GM23338 (cell line): ENCODE results near the gene SGCD. TPM values are rescaled to one million over a fixed set of nuclear protein-coding genes. Genes with fewer than 3 reads are reported as not detected.

Source experiments
- ATAC-seq: fragments of 200-7000 bp; cut with Tn5 transposase; 3 replicates; pipeline ENCODE4 v1.9.1; 2020
- DNase-seq: peaks from one replicate; pipeline ENCODE4 v3.0.0-alpha.2; 2015; ENCODE audit warnings: low spot score
- H2AFZ ChIP-seq: fragments of 200-600 bp; sonication (generic); 2 replicates; pipeline ENCODE4 v1.8.0; 2016; ENCODE audit warnings: antibody characterized with exemption, mild to moderate bottlenecking, moderate library complexity
- H3F3A ChIP-seq: fragments of 200-600 bp; sonication (generic); replicated peaks from 2 replicates; pipeline ENCODE4 v1.8.0; 2017; ENCODE audit warnings: antibody characterized with exemption, mixed run types, low read depth
- H3K27ac ChIP-seq: fragments of 200-600 bp; sonication (generic); 2 replicates; pipeline ENCODE4 v1.6.1; 2016; ENCODE audit warnings: low read depth
- H3K27me3 ChIP-seq: fragments of 200-600 bp; sonication (generic); 2 replicates; pipeline ENCODE4 v1.8.0; 2016; ENCODE audit warnings: mild to moderate bottlenecking, mixed run types, moderate library complexity; ENCODE audit not compliant: insufficient read depth
- H3K36me3 ChIP-seq: fragments of 200-600 bp; sonication (generic); 2 replicates; pipeline ENCODE4 v1.8.0; 2016; ENCODE audit warnings: mild to moderate bottlenecking; ENCODE audit not compliant: insufficient read depth
- H3K4me1 ChIP-seq: fragments of 200-600 bp; sonication (generic); 2 replicates; pipeline ENCODE4 v1.8.0; 2016; ENCODE audit warnings: mild to moderate bottlenecking, moderate library complexity; ENCODE audit not compliant: insufficient read depth
- H3K4me2 ChIP-seq: fragments of 200-600 bp; sonication (generic); 2 replicates; pipeline ENCODE4 v1.7.1; 2017; ENCODE audit warnings: mixed run types
- H3K4me3 ChIP-seq: fragments of 200-600 bp; sonication (generic); 2 replicates; pipeline ENCODE4 v1.6.1; 2016; ENCODE audit warnings: mixed run types
- H3K79me2 ChIP-seq: fragments of 200-600 bp; sonication (generic); replicated peaks from 2 replicates; pipeline ENCODE4 v1.8.0; 2017; ENCODE audit warnings: mild to moderate bottlenecking; ENCODE audit not compliant: insufficient read depth
- H3K9me2 ChIP-seq: fragments of 200-600 bp; sonication (generic); 2 replicates; pipeline ENCODE4 v1.8.0; 2017; ENCODE audit not compliant: insufficient read depth
- H4K20me1 ChIP-seq: fragments of 200-600 bp; sonication (generic); replicated peaks from 2 replicates; pipeline ENCODE4 v1.8.0; 2017; ENCODE audit warnings: mild to moderate bottlenecking; ENCODE audit not compliant: insufficient read depth
- H3K27ac Mint-ChIP-seq: 2 replicates; pipeline ENCODE4 v1.8.0; 2020; ENCODE audit warnings: inconsistent platforms, mild to moderate bottlenecking, moderate library complexity, mixed read lengths
- H3K27me3 Mint-ChIP-seq: 3 replicates; pipeline ENCODE4 v1.8.0; 2022; ENCODE audit warnings: low read depth, mild to moderate bottlenecking, moderate library complexity, mixed read lengths, inconsistent platforms; ENCODE audit not compliant: insufficient read depth, poor library complexity
- H3K36me3 Mint-ChIP-seq: 3 replicates; pipeline ENCODE4 v1.8.0; 2021; ENCODE audit warnings: low read depth, mild to moderate bottlenecking, inconsistent platforms, moderate library complexity, mixed read lengths
- H3K4me1 Mint-ChIP-seq: 3 replicates; pipeline ENCODE4 v1.8.0; 2020; ENCODE audit warnings: mild to moderate bottlenecking, inconsistent platforms, mixed read lengths
- H3K4me3 Mint-ChIP-seq: 3 replicates; pipeline ENCODE4 v1.8.0; 2021; ENCODE audit warnings: moderate library complexity, mild to moderate bottlenecking, inconsistent platforms, mixed read lengths
- H3K9me3 Mint-ChIP-seq: 3 replicates; pipeline ENCODE4 v1.8.0; 2020; ENCODE audit warnings: moderate library complexity, mild to moderate bottlenecking, inconsistent platforms, mixed read lengths
- CREB1 ChIP-seq: fragments of 250-450 bp; sonication (Bioruptor Pico); IDR thresholded peaks from 2 replicates; pipeline ENCODE4 v1.5.0; 2020; ENCODE audit warnings: low read depth, mild to moderate bottlenecking, moderate library complexity
- CTCF ChIP-seq, 2 experiments: fragments of 200-600 bp in 1 of 2; sonication (generic) in 1 of 2; conservative IDR thresholded peaks; 2 replicates each; pipeline versions ENCODE4 v1.5.1 to v1.6.1; 2016 to 2017; ENCODE audit warnings: antibody characterized with exemption in 2 of 2, low read depth in 2 of 2, mild to moderate bottlenecking in 2 of 2, moderate library complexity in 1 of 2
- ETS1 ChIP-seq: IDR thresholded peaks from 2 replicates; pipeline ENCODE4 v1.6.1; 2016; ENCODE audit warnings: antibody characterized with exemption
- EZH2 ChIP-seq: fragments of 200-600 bp; sonication (generic); IDR thresholded peaks from one replicate; pipeline ENCODE4 v1.8.0; 2017; ENCODE audit warnings: antibody characterized with exemption, mild to moderate bottlenecking, low read depth; ENCODE audit not compliant: unreplicated experiment
- EZH2phosphoT487 ChIP-seq: fragments of 200-600 bp; sonication (generic); IDR thresholded peaks from one replicate; pipeline ENCODE4 v1.8.1; 2018; ENCODE audit warnings: antibody characterized with exemption; ENCODE audit not compliant: unreplicated experiment
- JUNB ChIP-seq: IDR thresholded peaks from one replicate; pipeline ENCODE4 v1.6.1; 2016; ENCODE audit warnings: antibody characterized with exemption; ENCODE audit not compliant: unreplicated experiment
- NANOG ChIP-seq: IDR thresholded peaks from 2 replicates; pipeline ENCODE4 v1.6.1; 2016; ENCODE audit warnings: antibody characterized with exemption, borderline replicate concordance
- REST ChIP-seq: IDR thresholded peaks from one replicate; pipeline ENCODE4 v1.6.1; 2018; ENCODE audit warnings: antibody characterized with exemption; ENCODE audit not compliant: unreplicated experiment
- ZNF114 ChIP-seq: fragments of 250-450 bp; sonication (Bioruptor Pico); IDR thresholded peaks from 2 replicates; pipeline ENCODE4 v1.5.0; 2020; ENCODE audit warnings: mild to moderate bottlenecking, moderate library complexity
- ZNF331 ChIP-seq: fragments of 250-450 bp; sonication (Bioruptor Pico); IDR thresholded peaks from 2 replicates; pipeline ENCODE4 v1.5.0; 2020; ENCODE audit warnings: low read depth, mild to moderate bottlenecking, moderate library complexity
- polyA plus RNA-seq: library from polyadenylated mRNA; unstranded; fragments of >200 nt; fragmentation: Nextera tagmentation; extraction: Ambion mirVana; gene quantifications from 2 replicates; pipeline ENCODE4 v1.2.1, GENCODE V29; 2016
- total RNA-seq: library from RNA; depleted of rRNA; stranded (reverse); fragments of >200 nt; shearing (Covaris generic); gene quantifications from 2 replicates; pipeline ENCODE4 v1.2.3, GENCODE V29; 2014

SGCD gene
- total and polyA plus RNA-seq, 2 experiments from 2014 or later: 0.03 to 0.05 TPM

GRCh38 chr5:156496291-156496690 is 169.3 kb downstream of the SGCD start:
- no peaks in the 10 kb centered on the region for H3K27me3 ChIP-seq
- H4K20me1 ChIP-seq: no peaks in the 10 kb centered on the region
- DNase-seq: no peak
- no peaks in the 10 kb centered on the region for H3K36me3 Mint-ChIP-seq
- no peaks in the 10 kb centered on the region for H3F3A ChIP-seq
- no peaks in the 10 kb centered on the region for H3K9me2 ChIP-seq
- no peaks in the 10 kb centered on the region for H3K36me3 ChIP-seq
- no peaks in the 10 kb centered on the region for H3K9me3 Mint-ChIP-seq
- H3K4me3 ChIP-seq: no peak overlapping the region
- no peaks in the 10 kb centered on the region for H3K27me3 Mint-ChIP-seq
- no peak for TF ChIP-seq REST
- no peak for TF ChIP-seq EZH2
- TF ChIP-seq CREB1 (CRISPR knock-in tag): no peak
- no peak overlapping the region for H3K27ac Mint-ChIP-seq
- no peak for ATAC-seq
- no peak overlapping the region for H3K27ac ChIP-seq
- H2AFZ ChIP-seq: peak overlapping the region; percentile 20
- H3K4me1 ChIP-seq: no peaks in the 10 kb centered on the region
- no peak overlapping the region for H3K4me3 Mint-ChIP-seq
- H3K4me2 ChIP-seq: no peak overlapping the region
- H3K79me2 ChIP-seq: no peaks in the 10 kb centered on the region
- H3K4me1 Mint-ChIP-seq: no peaks in the 10 kb centered on the region; the same call in 2 of the 3 replicates

- Histone ChIP-seq H2AFZ (no peak overlapping the region), H3K27me3 (no peaks in the 10 kb centered on the region), H3K4me3 (no peak overlapping the region), H3K36me3 (no peaks in the 10 kb centered on the region), H3K4me2 (no peak overlapping the region), H4K20me1 (no peaks in the 10 kb centered on the region), H3F3A (no peaks in the 10 kb centered on the region), H3K27ac (no peak overlapping the region), H3K4me1 (no peaks in the 10 kb centered on the region), H3K79me2 (no peaks in the 10 kb centered on the region), H3K9me2 (no peaks in the 10 kb centered on the region)
- TF ChIP-seq CREB1 (CRISPR knock-in tag) (no peak), JUNB (no peak)
- no peaks in the 10 kb centered on the region; the same call in 2 of the 3 replicates for H3K4me1 Mint-ChIP-seq
- no peaks in the 10 kb centered on the region for H3K27me3 Mint-ChIP-seq
- DNase-seq (no peak), ATAC-seq (no peak)
- no peak overlapping the region for H3K4me3 Mint-ChIP-seq
- H3K9me3 Mint-ChIP-seq: no peaks in the 10 kb centered on the region
- no peaks in the 10 kb centered on the region for H3K36me3 Mint-ChIP-seq
- no peak overlapping the region for H3K27ac Mint-ChIP-seq
These were observed 170.8 kb downstream of the SGCD start for GRCh38 chr5:156497804-156498208.

GRCh38 chr5:156498226-156498980 is 171.4 kb downstream of the SGCD start:
- Mint-ChIP-seq H3K9me3 (no peaks in the 10 kb centered on the region), H3K36me3 (no peaks in the 10 kb centered on the region), H3K27me3 (no peaks in the 10 kb centered on the region), H3K27ac (no peak overlapping the region), H3K4me3 (no peak overlapping the region), H3K4me1 (no peaks in the 10 kb centered on the region; the same call in 2 of the 3 replicates)
- Histone ChIP-seq H3K79me2 (no peaks in the 10 kb centered on the region), H3K4me3 (no peak overlapping the region), H2AFZ (no peak overlapping the region), H3K36me3 (no peaks in the 10 kb centered on the region), H3K4me2 (no peak overlapping the region), H3K4me1 (no peaks in the 10 kb centered on the region), H3K9me2 (no peaks in the 10 kb centered on the region), H3F3A (no peaks in the 10 kb centered on the region), H3K27ac (no peak overlapping the region), H3K27me3 (no peaks in the 10 kb centered on the region), H4K20me1 (no peaks in the 10 kb centered on the region)
- no peak for ATAC-seq
- no peak for DNase-seq
- TF ChIP-seq EZH2phosphoT487 (no peak), ETS1 (no peak), NANOG (no peak), ZNF114 (CRISPR knock-in tag) (no peak), ZNF331 (CRISPR knock-in tag) (no peak), CTCF (conservative IDR thresholded peaks at IDR 0.05; ENCODE audit: low read depth in 2 of 2) (no peak), EZH2 (no peak), CREB1 (CRISPR knock-in tag) (no peak)
